ENCODE results near the gene FRMD5. TPM values are rescaled to one million over a fixed set of nuclear protein-coding genes. Genes with fewer than 3 reads are reported as not detected.

FRMD5 gene
- total RNA-seq, 1 donor from 2014 or later: not detected

DNA sequence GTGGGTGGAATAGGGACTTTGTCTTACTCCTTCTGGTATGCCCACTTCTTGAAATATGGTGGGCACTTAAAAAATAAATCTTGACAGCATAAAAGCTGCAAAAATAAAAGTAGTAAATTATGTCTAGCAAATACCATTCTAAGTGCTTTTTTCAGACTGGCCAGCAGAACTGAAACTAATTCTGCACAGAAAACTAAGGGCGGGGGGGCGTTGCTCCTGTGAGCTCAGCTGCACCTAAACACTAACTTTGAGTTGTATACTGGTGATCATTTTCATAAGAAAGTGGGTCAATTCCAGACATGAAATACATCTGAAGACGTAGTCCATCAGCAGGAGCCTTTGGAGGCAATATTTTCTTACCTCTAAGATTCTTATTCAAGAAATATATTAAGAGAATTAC lies 253.5 kb downstream of the FRMD5 start:
- Histone ChIP-seq H3K4me1 (no peaks in the 10 kb centered on the region), H3K36me3 (no peaks in the 10 kb centered on the region), H3K27me3 (no peaks in the 10 kb centered on the region), H3K27ac (no peak overlapping the region), H3K9me3 (no peaks in the 10 kb centered on the region), H3K4me3 (no peak overlapping the region)
- DNase-seq (ENCODE audit: low spot score in 2 of 2): no peak
- TF ChIP-seq, protein P1, sequence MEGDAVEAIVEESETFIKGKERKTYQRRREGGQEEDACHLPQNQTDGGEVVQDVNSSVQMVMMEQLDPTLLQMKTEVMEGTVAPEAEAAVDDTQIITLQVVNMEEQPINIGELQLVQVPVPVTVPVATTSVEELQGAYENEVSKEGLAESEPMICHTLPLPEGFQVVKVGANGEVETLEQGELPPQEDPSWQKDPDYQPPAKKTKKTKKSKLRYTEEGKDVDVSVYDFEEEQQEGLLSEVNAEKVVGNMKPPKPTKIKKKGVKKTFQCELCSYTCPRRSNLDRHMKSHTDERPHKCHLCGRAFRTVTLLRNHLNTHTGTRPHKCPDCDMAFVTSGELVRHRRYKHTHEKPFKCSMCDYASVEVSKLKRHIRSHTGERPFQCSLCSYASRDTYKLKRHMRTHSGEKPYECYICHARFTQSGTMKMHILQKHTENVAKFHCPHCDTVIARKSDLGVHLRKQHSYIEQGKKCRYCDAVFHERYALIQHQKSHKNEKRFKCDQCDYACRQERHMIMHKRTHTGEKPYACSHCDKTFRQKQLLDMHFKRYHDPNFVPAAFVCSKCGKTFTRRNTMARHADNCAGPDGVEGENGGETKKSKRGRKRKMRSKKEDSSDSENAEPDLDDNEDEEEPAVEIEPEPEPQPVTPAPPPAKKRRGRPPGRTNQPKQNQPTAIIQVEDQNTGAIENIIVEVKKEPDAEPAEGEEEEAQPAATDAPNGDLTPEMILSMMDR (IDR thresholded peaks at IDR 0.05): no peak
- intact Hi-C loops (cut with DNase I): no loop called here

DNA sequence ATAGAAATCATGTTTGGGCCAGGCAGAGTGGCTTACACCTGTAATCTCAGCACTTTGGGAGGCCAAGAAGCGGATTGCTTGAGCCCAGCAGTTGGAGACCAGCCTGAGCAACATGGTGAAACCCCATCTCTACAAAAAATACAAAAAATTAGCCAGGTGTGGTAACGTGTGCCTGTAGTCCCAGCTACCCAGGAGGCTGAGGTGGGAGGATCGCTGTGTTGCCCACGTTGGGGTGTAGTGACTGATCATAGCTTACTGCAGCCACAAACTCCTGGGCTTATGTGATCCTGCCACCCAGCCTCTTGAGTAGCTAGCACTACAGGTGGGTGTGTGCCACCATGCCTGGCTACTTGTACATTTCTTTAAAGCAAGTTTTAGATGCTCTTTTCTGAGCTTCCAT lies 254.0 kb downstream of the FRMD5 start:
- intact Hi-C loops (cut with DNase I): no loop called here
- H3K27me3 ChIP-seq: no peaks in the 10 kb centered on the region
- no peaks in the 10 kb centered on the region for H3K4me1 ChIP-seq
- no peaks in the 10 kb centered on the region for H3K9me3 ChIP-seq
- no peak overlapping the region for H3K27ac ChIP-seq
- no peak overlapping the region for H3K4me3 ChIP-seq
- TF ChIP-seq, protein P1 (IDR thresholded peaks at IDR 0.05): no peak
- no peak for DNase-seq (ENCODE audit: low spot score in 2 of 2)
- H3K36me3 ChIP-seq: no peaks in the 10 kb centered on the region

DNA sequence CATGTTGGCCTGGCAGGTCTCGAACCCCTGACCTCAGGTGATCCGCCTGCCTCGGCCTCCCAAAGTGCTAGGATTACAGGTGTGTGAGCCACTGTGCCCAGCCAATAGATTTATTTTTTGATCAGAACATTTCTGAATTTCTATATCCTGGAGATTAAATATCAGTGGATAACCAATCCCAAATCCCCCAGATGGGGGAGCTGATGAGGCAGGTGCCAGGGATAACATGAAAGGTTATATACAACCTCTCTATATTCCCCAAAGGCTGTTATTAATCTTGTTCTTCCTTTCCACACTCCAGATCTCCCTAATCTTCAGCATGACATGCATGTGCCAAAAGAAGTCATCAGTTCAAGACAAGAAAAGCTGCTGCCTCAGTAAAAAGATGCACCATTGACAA lies 256.0 kb downstream of the FRMD5 start:
- no peaks in the 10 kb centered on the region for H3K27me3 ChIP-seq
- no peaks in the 10 kb centered on the region for H3K9me3 ChIP-seq
- TF ChIP-seq, protein P1 (IDR thresholded peaks at IDR 0.05): no peak
- H3K4me3 ChIP-seq: no peak overlapping the region
- no peaks in the 10 kb centered on the region for H3K4me1 ChIP-seq
- H3K27ac ChIP-seq: no peak overlapping the region
- H3K36me3 ChIP-seq: no peaks in the 10 kb centered on the region
- intact Hi-C loops (cut with DNase I): no loop called here
- DNase-seq (ENCODE audit: low spot score in 2 of 2): no peak

DNA sequence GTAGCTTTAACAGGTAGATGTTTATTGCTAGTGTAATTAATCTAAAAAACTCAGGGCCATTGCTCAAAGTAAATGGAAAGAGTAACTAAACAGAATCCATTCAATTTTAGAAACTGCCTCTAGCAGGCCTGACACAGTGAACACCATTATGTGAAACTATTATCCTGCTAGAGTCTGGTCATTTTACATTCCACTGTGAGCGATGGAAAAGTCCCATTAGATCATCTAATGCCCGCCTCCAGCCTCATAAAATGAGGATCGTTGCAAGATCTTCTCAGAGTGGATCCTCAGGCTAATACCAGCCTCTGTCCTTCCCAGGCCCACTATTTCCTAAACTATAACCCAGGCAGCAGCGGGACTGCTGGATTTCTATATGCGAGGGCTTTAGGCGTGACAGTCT lies 260.6 kb downstream of the FRMD5 start:
- H3K4me1 ChIP-seq: no peaks in the 10 kb centered on the region
- H3K9me3 ChIP-seq: no peaks in the 10 kb centered on the region
- H3K27ac ChIP-seq: no peak overlapping the region
- H3K36me3 ChIP-seq: no peaks in the 10 kb centered on the region
- TF ChIP-seq, protein P1 (IDR thresholded peaks at IDR 0.05): no peak
- no peaks in the 10 kb centered on the region for H3K27me3 ChIP-seq
- DNase-seq (ENCODE audit: low spot score in 2 of 2): no peak
- intact Hi-C loops (cut with DNase I): no loop called here
- no peak overlapping the region for H3K4me3 ChIP-seq

DNA sequence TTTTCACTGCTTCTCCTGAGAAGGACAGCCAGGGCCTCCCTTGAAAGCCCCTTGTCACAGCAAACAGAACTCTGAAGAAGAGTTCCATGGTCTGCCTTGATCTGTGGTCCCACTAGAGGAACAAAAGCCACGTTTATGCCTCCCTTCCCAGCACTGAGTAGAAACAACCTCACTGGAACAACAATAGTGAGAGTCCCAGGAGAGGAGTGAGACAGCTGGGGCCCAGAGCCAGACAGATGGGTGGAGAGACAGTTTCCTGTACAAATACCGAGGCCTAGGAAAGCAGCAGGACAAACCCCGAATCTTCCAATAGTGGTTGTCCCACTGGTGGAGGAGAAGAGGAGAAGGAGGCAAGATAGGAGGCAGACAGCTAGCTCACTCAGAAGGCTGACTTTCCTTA lies 262.2 kb downstream of the FRMD5 start:
- intact Hi-C loops (cut with DNase I): no loop called here

More for the DNA sequence above, 262.2 kb downstream of the FRMD5 start:
- no peaks in the 10 kb centered on the region for H3K36me3 ChIP-seq
- H3K4me3 ChIP-seq: no peak overlapping the region
- H3K27me3 ChIP-seq: no peaks in the 10 kb centered on the region
- no peak overlapping the region for H3K27ac ChIP-seq
- TF ChIP-seq, protein P1 (IDR thresholded peaks at IDR 0.05): no peak
- no peak for DNase-seq (ENCODE audit: low spot score in 2 of 2)
- no peaks in the 10 kb centered on the region for H3K9me3 ChIP-seq
- no peaks in the 10 kb centered on the region for H3K4me1 ChIP-seq

Data from ascending aorta (tissue), 2 donors.